K562 (cell line): ENCODE data around the gene ATP5PF. TPM values are rescaled to one million over a fixed set of nuclear protein-coding genes. Genes with fewer than 3 reads are reported as not detected.

Experiments
- ATF1 ChIP-seq, 2 experiments: fragments of 450-650 bp in 1 of 2; IDR thresholded peaks; 2 replicates each; pipeline ENCODE4 v1.6.1; 2016; ENCODE audit warnings: missing compliant biosample characterization in 1 of 2, missing genetic modification characterization in 1 of 2
- BRF1 ChIP-seq: IDR thresholded peaks from 3 replicates; pipeline ENCODE4 v1.6.1; 2011; ENCODE audit warnings: borderline replicate concordance, mild to moderate bottlenecking; ENCODE audit not compliant: insufficient read length; ENCODE audit errors: extremely low read depth
- E2F8 ChIP-seq: fragments of 450-650 bp; IDR thresholded peaks from 2 replicates; pipeline ENCODE4 v1.7.1; 2018; ENCODE audit warnings: mild to moderate bottlenecking, low read depth; ENCODE audit not compliant: partially characterized antibody
- EP400 ChIP-seq: fragments of 450-650 bp; IDR thresholded peaks from 2 replicates; pipeline ENCODE4 v1.6.1; 2017; ENCODE audit warnings: antibody characterized with exemption, mild to moderate bottlenecking, moderate library complexity
- ETV5 ChIP-seq: sonication (generic); formaldehyde crosslinking; IDR thresholded peaks from 2 replicates; pipeline ENCODE4 v1.4.0; 2020; ENCODE audit warnings: low read depth, mild to moderate bottlenecking, missing genetic modification reagents
- FOXA1 ChIP-seq: fragments of 450-650 bp; IDR thresholded peaks from 2 replicates; pipeline ENCODE4 v1.6.1; 2016; ENCODE audit warnings: mild to moderate bottlenecking, borderline replicate concordance
- HDAC8 ChIP-seq: fragments of 450-650 bp; IDR thresholded peaks from 2 replicates; pipeline ENCODE4 v1.6.1; 2016; ENCODE audit warnings: mild to moderate bottlenecking, missing genetic modification characterization, moderate library complexity, missing compliant biosample characterization
- HOXB6 ChIP-seq: fragments of 250-450 bp; sonication (Bioruptor Pico); IDR thresholded peaks from 2 replicates; pipeline ENCODE4 v1.5.1; 2022; ENCODE audit warnings: mild to moderate bottlenecking, borderline replicate concordance
- IFI16 ChIP-seq: fragments of 250-450 bp; sonication (Bioruptor Pico); IDR thresholded peaks from 2 replicates; pipeline ENCODE4 v2.1.2; 2022; ENCODE audit warnings: mild to moderate bottlenecking, inconsistent platforms
- ILF3 ChIP-seq: fragments of 450-650 bp; IDR thresholded peaks from 2 replicates; pipeline ENCODE4 v1.6.1; 2018; ENCODE audit warnings: antibody characterized with exemption, mild to moderate bottlenecking, moderate library complexity, borderline replicate concordance
- KLF13 ChIP-seq: fragments of 450-650 bp; IDR thresholded peaks from 2 replicates; pipeline ENCODE4 v1.6.1; 2016; ENCODE audit warnings: missing genetic modification characterization, low read depth, mild to moderate bottlenecking, missing compliant biosample characterization, moderate library complexity, borderline replicate concordance
- MAFK ChIP-seq: IDR thresholded peaks from 2 replicates; pipeline ENCODE4 v1.6.1; 2011; ENCODE audit warnings: low read length, improper control_type of control experiment
- MEIS2 ChIP-seq: fragments of 450-650 bp; IDR thresholded peaks from 2 replicates; pipeline ENCODE4 v1.6.1; 2014; ENCODE audit warnings: mild to moderate bottlenecking; ENCODE audit not compliant: partially characterized antibody
- NFXL1 ChIP-seq: fragments of 450-650 bp; formaldehyde crosslinking; IDR thresholded peaks from 2 replicates; pipeline ENCODE4 v1.4.0; 2021; ENCODE audit warnings: mild to moderate bottlenecking
- PATZ1 ChIP-seq: fragments of 250-450 bp; sonication (Bioruptor Pico); IDR thresholded peaks from 2 replicates; pipeline ENCODE4 v1.5.0; 2020; ENCODE audit warnings: mild to moderate bottlenecking, borderline replicate concordance
- POLR2B ChIP-seq: fragments of 450-650 bp; IDR thresholded peaks from 2 replicates; pipeline ENCODE4 v1.6.1; 2018; ENCODE audit warnings: low read depth; ENCODE audit not compliant: partially characterized antibody
- RBM14 ChIP-seq: fragments of 200-400 bp; formaldehyde crosslinking; IDR thresholded peaks from 2 replicates; pipeline ENCODE4 v1.6.1; 2018; ENCODE audit warnings: low read depth, mild to moderate bottlenecking, low read length, moderate library complexity, borderline replicate concordance; ENCODE audit not compliant: insufficient read depth
- THRB ChIP-seq: fragments of 450-650 bp; formaldehyde crosslinking; conservative IDR thresholded peaks from 2 replicates; pipeline ENCODE4 v1.4.0; 2022; ENCODE audit warnings: mild to moderate bottlenecking, missing genetic modification characterization
- ZC3H11A ChIP-seq: IDR thresholded peaks from 2 replicates; pipeline ENCODE4 v1.6.1; 2012; ENCODE audit warnings: low read depth, low read length, improper control_type of control experiment
- ZNF76 ChIP-seq: fragments of 250-450 bp; sonication (Bioruptor Pico); IDR thresholded peaks from 2 replicates; pipeline ENCODE4 v1.4.0; 2020; ENCODE audit warnings: mild to moderate bottlenecking, moderate library complexity, borderline replicate concordance
- polyA plus RNA-seq, 8 experiments: library from polyadenylated mRNA; depleted of rRNA in 4 of 8; stranded (reverse) in 5 of 8; unstranded in 3 of 8; fragments of >200 nt; fragmentation: Nextera tagmentation in 2 of 8; fragmentation: Illumina TruSeq in 1 of 8; extraction: Ambion mirVana in 2 of 8; extraction: Trizol in 1 of 8; gene quantifications; 2 replicates each; pipeline versions ENCODE4 v1.2.1 to v1.2.3, GENCODE V29; 2011 to 2014; ENCODE audit warnings: inconsistent platforms in 1 of 8, missing spikeins in 1 of 8
- total RNA-seq, 7 experiments: library from RNA; depleted of rRNA in 6 of 7; stranded (reverse); fragments of >200 nt in 6 of 7; fragmentation: Illumina TruSeq in 2 of 7; extraction: Trizol in 2 of 7; gene quantifications; 2 replicates each; pipeline versions ENCODE4 v1.2.1 to v1.2.3, GENCODE V29; 2011 to 2021; ENCODE audit warnings: low replicate concordance in 1 of 7

The ATP5PF gene
- total and polyA plus RNA-seq, 9 of the 15 experiments (the other 6 are each of a cell fraction or from before 2014, with no cell fraction given), result 242 to 2,488 (median 533) TPM

- TF ChIP-seq HDAC8 (peak; percentile 87; the same call in 1 of the 2 replicates), EP400 (peak; percentile 97), BRF1 (no peak), IFI16 (CRISPR knock-in tag) (no peak), RBM14 (0 out of 2 replicates have a peak, but pooled peaks have one; percentile 43), POLR2B (peak; percentile 45), MAFK (no peak), ATF1 (CRISPR knock-in tag; IDR thresholded peaks at IDR 0.05) (peak; percentile 40; the same call in 1 of the 2 replicates), ATF1 (tag; IDR thresholded peaks at IDR 0.05) (peak; percentile 89), MEIS2 (peak; percentile 53), HOXB6 (CRISPR knock-in tag) (no peak), ZNF76 (CRISPR knock-in tag) (0 out of 2 replicates have a peak, but pooled peaks have one; percentile 24), THRB (CRISPR knock-in tag) (no peak; the same call in 1 of the 2 replicates), ILF3 (no peak), FOXA1 (no peak), E2F8 (peak; percentile 92), NFXL1 (CRISPR knock-in tag) (no peak), KLF13 (tag) (peak; percentile 76), ZC3H11A (peak; percentile 81; the same call in 1 of the 2 replicates), ETV5 (CRISPR knock-in tag) (peak; percentile 97), PATZ1 (CRISPR knock-in tag) (peak; percentile 83)
Measured at GRCh38 chr21:25734904-25735645, at the start of gene ATP5PF, which contains the start of gene GABPA (continued).
